ENCODE results near the gene RDH14. TPM values are rescaled to one million over a fixed set of nuclear protein-coding genes. Genes with fewer than 3 reads are reported as not detected.
A peak's percentile ranks its signal among the peaks of the same experiment; 100 is the strongest.

Gene RDH14
- total RNA-seq, 1 donor from 2014 or later: 19.8 TPM

DNA sequence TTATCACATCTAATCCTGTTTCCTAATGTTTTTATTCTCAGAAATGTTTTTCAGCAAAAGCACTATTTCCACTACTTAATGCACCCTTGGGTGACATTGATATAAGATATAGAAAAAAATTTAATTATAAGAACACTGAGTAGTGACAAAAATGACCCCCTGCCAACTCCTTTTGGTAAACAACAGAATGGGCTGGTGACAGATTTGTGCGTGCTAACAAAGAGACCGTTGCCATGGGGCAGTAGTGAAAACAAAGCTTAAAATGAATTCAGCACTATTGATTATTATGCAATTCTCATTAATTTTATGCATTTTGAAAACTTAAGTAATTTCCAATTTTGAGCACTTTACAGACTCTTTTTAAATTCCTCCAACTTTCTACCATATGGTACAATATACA is 33.1 kb downstream of the RDH14 start:
- DNase-seq (ENCODE audit: low spot score): no peak
- intact Hi-C loops (cut with DNase I): no loop called here
- ATAC-seq: no peak

DNA sequence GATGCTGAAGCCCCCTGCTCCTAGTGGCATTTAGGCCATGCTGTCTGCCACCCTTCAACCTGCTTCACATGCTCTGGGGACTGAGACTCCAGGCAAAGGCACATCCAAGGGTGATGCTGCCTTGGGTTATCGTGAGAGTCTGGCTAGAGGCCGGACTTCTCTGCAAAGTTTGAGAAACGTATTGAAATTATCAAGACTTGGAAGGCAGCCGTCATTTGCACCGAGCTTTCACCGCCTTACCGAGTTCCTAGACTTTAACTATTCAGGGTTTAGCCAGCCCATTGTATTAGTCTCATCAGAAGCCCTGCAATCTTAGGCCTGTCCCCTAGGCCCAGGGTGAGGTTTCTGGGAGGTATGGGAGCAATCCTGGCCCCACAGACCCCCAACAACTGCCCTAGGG is 34.0 kb downstream of the RDH14 start:
- ATAC-seq: peak; percentile 10
- intact Hi-C loops (cut with DNase I): no loop called here

DNA sequence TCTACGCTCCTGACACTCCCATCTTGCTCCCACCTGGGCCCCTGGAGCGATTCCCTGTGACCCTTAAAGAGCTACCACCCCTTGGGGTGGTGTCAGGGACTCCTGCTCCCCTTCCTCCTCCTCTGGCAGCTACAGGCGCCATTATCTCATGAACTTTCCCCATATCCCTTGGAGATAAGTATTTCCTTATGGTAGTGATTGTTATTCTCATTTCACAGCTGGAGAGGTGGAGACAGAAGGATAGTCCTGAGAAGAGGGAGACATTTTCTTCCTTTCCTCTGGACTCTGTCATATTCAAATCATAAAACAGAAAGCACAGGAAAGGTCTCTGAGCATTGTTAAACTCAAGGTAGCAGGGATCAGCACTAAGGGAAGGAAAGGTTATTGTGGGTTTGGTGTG is 34.6 kb downstream of the RDH14 start:
- ATAC-seq (no peak), DNase-seq (ENCODE audit: low spot score) (no peak)
- intact Hi-C loops (cut with DNase I): no loop called here

More for the DNA sequence above, 34.0 kb downstream of the RDH14 start:
- no peak for DNase-seq (ENCODE audit: low spot score)

DNA sequence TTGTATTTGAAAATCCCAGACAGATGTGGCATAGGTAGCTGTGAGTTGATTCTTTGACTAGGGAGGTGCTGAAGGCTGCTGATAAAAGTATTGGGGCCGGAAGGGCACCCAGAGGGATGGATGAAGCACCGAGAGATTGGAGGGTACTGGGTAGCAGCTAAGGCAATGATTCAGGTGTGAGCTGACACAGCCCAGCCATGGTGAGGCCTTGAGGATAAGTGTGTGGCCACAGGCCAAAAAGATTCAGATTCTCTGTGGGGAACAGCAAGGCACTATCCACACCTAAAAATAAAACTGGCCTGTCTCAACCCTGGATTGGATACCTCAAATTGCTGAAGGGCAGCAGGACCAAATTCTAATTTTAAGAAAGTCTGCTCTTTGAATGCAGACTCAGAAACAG is 35.2 kb downstream of the RDH14 start:
- intact Hi-C loops (cut with DNase I): no loop called here
- DNase-seq (ENCODE audit: low spot score) (no peak), ATAC-seq (no peak)

DNA sequence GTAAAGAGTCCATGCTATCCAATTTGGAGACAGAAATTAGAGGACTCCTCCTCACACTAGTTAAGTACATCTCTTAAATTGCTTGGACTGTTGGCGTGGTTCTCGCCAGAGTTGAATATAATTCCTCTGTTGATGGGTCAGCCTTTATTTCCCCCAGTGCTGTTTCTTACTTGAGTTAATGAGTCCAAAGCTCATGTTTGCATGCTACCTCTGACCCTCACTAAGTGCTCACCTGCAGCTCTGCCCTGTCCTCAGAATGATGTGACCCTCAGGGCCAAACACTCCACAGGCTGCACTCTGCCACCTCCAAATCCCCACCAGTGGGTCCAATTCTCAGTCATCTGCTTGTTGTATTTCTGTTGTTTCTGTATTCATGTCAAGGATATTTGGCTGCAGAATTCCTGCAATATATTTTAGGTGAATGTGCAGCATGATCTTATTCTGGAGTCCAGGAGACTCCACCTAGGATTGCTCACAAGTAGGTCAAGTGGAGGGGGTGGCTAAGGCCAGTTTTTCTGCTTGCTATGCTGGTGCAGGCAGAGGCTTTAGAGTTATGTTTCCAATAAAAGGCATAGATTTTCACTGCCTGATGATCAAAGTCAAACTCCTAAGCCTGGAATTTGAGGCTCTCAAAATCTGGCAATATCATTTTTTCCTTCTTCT is 37.8 kb downstream of the RDH14 start:
- intact Hi-C loops (cut with DNase I): no loop called here
- ATAC-seq (no peak), DNase-seq (ENCODE audit: low spot score) (no peak)

DNA sequence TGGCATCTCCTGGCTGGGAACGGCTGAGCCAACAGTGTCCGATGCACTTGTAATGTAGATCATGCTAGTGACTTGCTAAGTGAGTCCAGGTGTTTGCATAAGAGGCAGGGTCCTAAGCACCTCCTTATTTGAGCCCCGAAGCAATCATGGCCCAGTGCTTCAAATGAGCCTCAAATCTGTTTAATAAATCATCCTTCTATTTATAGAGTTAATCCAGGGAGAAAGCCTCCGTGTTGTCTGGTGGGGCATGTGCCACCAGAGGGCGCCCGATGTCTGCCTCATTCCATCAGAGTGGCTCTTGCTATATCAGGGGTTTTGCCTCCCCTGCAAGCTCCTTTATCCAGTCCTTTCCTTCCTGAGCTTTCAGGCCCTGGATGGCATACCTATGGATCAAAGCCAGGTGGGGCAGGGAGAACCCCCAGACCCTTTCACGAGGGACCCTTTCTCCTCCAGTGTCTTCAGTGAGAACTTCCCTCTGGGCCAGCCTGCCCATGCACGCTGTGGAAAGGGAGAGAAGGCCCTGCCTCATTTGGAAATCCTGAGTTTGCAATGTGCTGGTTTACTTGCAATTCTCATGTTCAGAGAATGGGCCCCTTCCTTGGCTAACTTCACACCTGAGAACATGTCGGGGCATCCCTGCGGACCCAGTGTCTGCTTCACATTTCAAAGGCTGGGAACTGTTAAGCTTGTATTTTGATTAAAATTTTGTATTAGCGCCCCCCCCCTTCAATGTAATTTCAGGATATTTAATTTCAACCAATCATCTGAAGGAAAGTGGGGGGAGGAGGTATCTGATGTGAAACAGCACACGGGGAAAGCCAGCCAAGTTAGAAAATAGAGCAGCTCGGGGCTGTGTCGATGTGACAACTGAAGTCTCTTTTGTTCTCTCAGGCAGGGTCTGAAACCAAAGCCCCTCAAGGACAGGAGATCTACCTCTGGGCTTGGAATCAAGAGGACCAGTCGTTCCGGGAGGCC is 39.7 kb downstream of the RDH14 start:
- intact Hi-C loops (cut with DNase I): no loop called here
- ATAC-seq (peak; percentile 94), DNase-seq (ENCODE audit: low spot score) (peak; percentile 90)

DNA sequence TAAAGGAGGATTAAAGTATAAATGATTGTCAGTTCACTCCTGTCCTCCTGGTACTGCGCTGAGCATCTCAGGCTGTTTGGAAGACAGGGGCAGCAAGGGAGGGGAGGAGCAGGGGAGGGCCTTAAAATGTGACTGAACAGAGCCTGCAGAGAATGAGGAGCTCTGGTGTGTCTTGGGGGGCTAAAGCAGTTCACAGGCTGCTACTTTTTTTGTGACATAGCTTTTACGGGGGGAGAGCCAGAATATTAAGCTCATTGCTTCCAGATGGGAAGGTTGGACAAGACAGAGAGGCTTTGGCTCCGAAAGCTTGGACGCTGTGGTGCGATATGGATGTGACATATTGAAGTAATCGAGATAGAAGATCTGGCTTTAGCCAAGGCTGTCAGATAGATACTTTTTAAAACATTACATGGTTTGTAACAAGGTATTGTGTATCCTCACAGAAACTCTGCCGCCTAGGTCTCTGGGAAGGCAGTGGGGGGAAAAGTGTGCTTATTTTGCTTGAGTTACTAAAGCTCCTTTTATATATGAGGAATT is 40.5 kb downstream of the RDH14 start:
- ATAC-seq (peak; percentile 56), DNase-seq (ENCODE audit: low spot score) (no peak)
- intact Hi-C loops (cut with DNase I): no loop called here

DNA sequence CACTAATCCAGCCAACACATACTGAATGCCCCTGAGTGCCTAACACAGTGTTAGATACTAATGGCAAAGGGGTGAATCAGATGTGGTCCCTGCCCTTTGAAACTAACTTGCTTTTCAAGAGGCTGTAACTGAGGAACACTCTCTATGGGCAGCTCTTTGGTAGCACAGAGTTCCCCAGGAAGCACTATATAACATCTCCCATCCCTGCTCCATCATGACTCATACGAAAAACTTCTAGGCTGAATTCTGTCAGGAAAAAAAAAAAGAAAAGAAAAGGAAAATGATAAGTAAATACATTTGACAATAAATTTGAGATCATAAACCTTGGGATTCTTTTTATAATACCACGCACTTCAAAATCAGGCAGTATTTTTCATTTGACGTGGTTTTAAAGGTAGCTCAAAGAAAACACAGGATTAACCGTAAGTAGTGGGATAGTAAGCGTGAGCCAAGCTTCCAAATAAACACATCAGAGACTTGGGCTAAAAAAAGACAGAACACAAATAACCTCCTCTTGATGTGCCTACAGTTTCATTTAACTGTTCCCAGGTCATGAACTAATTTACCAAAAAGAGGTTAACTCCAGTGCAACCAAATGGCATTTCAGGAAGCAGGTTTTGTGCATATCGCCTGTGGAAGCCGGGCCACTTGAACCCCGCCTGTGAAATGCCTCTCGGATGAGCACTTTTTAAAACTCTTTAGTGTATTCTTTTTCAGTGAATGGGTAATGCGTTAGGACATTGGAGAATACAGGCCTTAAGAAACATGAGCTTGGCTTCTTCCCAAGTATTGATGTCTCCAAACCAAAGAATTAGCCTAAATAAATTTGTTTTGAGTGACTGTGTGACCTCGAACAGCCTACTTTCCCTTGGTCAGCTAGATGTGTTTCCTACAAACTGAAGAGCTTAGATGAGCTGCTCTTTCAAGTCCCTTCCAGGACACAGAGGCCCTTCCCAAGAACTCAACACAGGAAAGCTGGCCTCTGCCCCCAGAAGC is 42.0 kb downstream of the RDH14 start:
- intact Hi-C loops (cut with DNase I): no loop called here
- ATAC-seq (no peak), DNase-seq (ENCODE audit: low spot score) (no peak)

DNA sequence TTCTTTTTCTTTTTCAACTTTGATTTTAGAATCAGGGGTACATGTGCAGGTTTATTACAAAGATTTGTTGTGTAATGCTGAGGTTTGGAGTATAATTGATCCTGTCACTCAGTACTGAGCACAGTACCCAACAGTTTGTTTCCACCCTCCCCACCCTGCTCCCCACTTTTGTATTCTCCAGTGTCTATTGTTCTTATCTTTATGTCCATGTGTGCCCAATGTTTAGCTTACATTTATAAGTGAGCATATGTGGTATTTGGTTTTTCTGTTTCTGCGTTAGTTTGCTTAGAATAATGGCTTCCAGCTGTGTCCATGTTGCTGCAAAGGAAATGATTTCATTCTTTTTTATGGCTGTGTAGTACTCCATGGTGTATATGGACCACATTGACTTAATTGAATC is 43.1 kb downstream of the RDH14 start:
- intact Hi-C loops (cut with DNase I): no loop called here
- DNase-seq (ENCODE audit: low spot score) (no peak), ATAC-seq (no peak)

DNA sequence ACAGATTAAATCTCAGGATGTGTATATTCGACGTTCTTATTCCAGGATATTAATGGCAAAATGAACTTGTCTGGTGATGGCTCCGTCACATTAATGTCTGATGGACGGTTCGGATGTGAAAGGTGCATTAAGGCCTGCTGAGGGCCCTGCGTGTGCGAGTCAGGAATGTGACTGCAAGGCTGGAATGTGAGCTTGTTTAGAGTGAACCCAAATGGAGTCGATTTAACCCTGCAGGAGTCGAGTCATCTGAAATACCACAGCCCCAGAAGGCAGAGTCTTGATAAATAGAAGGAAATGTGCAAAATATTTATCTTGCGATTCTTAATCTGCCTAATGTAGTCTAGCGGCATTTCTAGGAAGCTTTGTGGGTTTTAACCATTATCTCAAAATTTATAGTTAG is 44.3 kb downstream of the RDH14 start:
- no peak for DNase-seq (ENCODE audit: low spot score)
- no peak for ATAC-seq
- intact Hi-C loops (cut with DNase I): no loop called here

DNA sequence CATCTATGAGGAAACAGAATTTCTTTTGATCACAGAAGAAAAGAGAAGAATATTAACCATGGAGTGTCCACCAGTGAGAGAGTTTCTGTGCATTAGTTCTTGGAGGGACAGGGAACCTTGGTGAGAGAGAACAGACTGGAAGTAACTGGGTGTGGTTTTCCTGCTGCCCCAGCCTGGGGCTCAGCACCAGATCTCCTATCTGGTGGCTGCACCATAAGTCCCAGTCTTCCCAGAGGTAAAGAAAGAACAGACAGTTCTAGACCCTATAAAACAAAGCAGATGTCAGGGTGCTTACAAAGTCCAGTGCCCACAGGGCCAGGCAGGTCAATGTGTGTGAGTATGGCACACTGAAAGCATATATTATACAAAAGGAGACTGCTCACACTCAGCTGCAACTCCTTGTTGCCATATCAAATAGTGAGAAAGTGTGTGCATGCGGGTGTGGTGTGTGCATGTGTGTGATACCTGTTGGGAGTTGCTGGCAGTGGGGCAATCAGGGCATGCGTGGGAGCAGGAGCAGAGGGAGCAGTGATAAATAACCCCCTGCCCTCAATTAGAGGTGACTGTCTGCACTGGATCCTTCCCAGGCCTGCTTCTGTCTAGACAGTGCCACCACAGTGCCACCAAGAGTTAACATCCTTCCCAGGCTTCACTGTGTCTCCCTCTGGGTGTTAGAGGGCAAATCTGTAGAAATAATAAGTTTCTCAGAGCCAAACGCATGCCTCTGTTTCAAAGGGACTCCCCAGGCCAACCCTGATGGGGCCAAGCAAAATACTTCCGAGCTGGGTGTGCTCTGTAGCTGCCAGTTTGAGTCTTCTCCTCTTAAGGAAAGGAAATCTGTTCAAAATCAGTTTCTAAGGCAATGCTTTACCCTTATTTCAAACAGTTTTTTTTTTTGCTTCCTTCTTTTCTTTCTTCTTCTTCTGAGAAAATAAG is 45.7 kb downstream of the RDH14 start:
- intact Hi-C loops (cut with DNase I): no loop called here
- peak; percentile 45 for ATAC-seq
- DNase-seq (ENCODE audit: low spot score): no peak

DNA sequence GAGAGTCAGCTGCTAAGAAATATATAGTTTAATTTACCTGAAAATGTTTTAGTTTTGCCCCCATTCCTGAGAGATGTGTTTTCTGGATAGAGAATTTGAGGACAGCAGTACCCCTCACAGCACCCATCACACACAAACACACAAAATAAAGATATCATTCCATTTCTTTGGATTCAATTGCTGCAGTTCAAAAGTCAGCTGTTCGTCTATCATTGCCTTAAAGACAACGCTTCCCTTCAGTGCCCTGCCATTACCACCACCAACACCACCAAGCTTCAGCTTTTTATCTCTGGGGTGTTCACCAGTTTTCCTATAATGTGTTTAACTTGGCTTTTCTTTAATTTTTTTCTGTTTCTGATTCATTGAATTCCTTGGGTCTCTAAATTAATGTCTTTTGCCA is 49.7 kb downstream of the RDH14 start:
- DNase-seq (ENCODE audit: low spot score) (no peak), ATAC-seq (no peak)
- intact Hi-C loops (cut with DNase I): no loop called here

DNA sequence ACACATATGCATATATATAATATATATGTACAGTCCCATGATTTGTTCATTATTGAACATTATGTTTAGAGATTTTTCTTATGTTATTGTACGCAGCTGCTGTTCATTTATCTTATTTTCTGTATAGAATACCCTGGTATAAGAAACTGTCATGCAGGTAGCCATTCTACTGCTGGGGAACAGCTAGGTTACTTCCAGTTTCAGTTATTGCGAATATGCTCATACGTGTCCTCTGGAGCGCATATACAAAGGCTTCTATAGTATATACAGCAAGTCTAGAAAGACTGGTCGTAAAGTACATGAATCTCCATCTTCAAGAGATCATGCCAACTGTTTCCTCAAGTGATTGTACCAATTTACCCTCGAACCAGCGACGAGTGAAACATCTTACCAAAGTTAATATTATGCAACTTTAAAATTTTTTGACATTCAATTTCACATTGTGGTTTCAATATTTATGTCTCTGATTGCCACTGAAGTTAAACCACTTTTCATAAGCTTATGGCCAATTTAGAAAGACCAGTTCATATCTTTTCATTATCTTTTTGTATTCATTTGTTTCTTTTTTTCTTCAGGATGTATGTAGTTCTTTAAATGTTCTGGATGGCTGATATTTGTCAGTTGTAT is 53.5 kb downstream of the RDH14 start:
- no peak for ATAC-seq
- intact Hi-C loops (cut with DNase I): no loop called here
- DNase-seq (ENCODE audit: low spot score): no peak

DNA sequence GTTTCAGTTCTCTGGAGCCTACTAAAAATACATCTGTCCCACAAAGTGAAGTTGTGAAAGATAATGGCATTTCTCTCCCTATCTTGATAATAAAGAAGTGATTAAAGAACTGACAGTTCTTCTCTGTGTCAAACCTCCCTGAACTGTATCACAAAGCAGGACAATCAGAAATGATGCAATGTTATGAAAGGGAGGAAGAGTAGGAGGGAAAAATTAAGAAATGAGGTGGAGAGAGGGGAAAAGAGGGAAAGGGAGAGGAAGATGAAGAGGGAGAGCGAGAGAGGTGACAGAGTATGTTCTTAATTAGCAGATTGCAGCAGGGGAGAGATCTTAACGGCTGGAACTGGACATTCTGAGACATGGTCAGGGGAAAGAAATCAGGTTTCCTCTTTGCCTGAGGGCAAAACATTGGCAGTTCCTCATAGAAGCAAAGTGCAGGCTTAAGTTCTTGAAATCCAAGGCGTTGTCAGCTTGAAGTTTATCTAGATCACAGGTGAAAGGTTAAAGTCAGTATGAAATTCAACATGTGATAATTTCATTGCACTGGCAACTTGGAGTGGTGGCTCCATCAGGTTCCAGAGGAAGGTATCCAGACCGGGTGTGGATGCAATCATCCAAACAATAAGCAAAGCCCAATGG is 54.6 kb downstream of the RDH14 start:
- no peak for DNase-seq (ENCODE audit: low spot score)
- ATAC-seq: no peak
- intact Hi-C loops (cut with DNase I): no loop called here
